ENCODE measurements around the gene BRICD5.

DNA sequence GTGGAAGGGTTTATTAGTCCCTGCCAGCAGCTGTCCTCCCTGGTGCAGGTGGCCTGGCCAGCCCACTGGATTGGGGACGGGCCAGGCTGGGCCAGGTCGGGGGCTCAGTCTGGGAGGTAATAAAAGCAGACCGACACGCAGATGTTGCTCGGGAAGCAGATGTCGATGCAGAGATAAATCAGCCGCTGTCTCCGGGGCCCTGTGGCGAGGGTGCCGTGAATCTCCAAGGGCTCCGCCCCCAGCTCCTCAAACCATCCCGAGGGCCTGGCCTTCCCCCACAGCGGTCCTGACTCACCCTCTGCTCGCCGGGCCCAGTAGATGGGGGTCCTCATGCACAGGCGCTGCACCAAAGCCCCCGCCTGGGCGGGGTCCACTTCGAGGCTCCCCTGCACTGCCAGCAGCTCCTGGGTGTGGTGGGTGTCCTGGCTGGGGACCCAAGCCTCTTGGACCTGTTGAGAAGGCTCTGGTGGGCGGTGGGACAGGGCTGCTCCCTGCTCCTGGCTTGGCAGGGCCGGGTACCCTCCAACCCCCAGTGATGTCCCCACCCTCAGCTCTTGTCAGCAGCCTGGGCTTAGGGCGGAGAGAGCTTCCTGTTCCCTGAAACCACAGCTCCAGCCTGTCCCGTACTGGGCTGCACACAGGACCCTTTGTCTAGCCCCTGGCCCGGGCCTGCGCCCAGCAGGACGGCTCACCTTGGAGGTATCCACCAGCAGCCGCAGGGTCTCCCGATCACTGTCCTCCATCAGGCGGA is 1.2 kb downstream of the BRICD5 start:
- TF ChIP-seq, protein P1, sequence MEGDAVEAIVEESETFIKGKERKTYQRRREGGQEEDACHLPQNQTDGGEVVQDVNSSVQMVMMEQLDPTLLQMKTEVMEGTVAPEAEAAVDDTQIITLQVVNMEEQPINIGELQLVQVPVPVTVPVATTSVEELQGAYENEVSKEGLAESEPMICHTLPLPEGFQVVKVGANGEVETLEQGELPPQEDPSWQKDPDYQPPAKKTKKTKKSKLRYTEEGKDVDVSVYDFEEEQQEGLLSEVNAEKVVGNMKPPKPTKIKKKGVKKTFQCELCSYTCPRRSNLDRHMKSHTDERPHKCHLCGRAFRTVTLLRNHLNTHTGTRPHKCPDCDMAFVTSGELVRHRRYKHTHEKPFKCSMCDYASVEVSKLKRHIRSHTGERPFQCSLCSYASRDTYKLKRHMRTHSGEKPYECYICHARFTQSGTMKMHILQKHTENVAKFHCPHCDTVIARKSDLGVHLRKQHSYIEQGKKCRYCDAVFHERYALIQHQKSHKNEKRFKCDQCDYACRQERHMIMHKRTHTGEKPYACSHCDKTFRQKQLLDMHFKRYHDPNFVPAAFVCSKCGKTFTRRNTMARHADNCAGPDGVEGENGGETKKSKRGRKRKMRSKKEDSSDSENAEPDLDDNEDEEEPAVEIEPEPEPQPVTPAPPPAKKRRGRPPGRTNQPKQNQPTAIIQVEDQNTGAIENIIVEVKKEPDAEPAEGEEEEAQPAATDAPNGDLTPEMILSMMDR (IDR thresholded peaks at IDR 0.05 in 8 of 11, conservative IDR thresholded peaks at IDR 0.05 in 3 of 11) = no peak
- TF ChIP-seq POLR2A (IDR thresholded peaks at IDR 0.05) = no peak
